Astrocyte of the spinal cord (primary cell): Measurements from ENCODE around the gene CHST14.

ENCODE experiments used
- DNase-seq: peaks from one replicate; pipeline ENCODE4 v3.0.0; 2011; ENCODE audit warnings: low read depth, low spot score
- H3K4me3 ChIP-seq: 2 replicates; pipeline ENCODE4 v1.5.1; 2011; ENCODE audit warnings: low read depth, mild to moderate bottlenecking, low read length, moderate library complexity
- in situ Hi-C: cut with HindIII; loops from 2 replicates; pipeline ENCODE4 v1.10.0; 2017; ENCODE audit warnings: low sequenced_read_pairs
- TF ChIP-seq, protein P1 (sequence below): IDR thresholded peaks from 2 replicates; pipeline ENCODE4 v1.5.1; 2012; ENCODE audit warnings: low read depth, mild to moderate bottlenecking, low read length, inconsistent platforms

Gene CHST14

DNA sequence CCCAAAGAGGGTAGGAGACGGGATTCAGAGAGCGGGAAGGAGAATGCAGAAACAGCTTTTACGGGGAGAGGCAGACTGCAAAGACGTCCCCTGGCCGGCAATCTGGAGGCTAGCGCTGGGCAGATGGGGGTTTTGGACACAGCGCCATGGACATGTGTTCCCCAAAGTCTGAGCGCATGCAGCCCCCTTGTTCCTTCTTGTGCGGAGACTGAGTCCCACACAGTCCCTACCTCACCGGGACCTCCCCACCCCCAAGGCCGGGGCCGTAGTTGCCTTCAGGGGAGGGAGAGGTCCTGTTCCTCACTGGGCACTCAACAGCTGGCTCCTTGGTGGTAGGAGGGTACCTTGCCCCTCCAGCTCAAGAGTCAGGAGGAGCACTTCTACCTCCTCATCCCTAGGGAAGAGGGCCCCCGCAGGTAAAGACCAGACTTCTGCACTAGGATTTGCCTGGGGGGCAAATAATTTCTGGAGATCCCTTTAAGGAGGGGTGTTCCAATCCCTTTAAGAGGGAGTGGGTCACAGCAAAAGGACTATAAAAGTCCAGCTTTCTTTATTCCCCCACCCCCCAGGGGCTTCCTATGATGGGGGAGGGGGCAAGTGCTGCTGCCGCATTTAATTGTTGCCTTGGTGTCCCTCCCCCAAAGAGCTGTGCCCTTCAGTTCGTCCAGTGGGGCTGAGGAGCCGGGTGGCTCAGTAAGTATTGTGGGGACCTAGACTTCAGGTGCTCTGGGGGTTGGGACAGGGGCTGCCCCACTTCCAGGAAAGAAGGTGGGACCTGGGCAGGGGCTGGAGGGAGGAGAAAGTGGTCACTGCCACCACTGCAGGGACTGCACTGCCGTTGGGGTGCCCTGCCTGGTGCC lies 33.7 kb upstream of the CHST14 start:
- in situ Hi-C loops = no loop called here
- DNase-seq = no peak
- no peak overlapping the region for H3K4me3 ChIP-seq
- TF ChIP-seq, protein P1, sequence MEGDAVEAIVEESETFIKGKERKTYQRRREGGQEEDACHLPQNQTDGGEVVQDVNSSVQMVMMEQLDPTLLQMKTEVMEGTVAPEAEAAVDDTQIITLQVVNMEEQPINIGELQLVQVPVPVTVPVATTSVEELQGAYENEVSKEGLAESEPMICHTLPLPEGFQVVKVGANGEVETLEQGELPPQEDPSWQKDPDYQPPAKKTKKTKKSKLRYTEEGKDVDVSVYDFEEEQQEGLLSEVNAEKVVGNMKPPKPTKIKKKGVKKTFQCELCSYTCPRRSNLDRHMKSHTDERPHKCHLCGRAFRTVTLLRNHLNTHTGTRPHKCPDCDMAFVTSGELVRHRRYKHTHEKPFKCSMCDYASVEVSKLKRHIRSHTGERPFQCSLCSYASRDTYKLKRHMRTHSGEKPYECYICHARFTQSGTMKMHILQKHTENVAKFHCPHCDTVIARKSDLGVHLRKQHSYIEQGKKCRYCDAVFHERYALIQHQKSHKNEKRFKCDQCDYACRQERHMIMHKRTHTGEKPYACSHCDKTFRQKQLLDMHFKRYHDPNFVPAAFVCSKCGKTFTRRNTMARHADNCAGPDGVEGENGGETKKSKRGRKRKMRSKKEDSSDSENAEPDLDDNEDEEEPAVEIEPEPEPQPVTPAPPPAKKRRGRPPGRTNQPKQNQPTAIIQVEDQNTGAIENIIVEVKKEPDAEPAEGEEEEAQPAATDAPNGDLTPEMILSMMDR = no peak

DNA sequence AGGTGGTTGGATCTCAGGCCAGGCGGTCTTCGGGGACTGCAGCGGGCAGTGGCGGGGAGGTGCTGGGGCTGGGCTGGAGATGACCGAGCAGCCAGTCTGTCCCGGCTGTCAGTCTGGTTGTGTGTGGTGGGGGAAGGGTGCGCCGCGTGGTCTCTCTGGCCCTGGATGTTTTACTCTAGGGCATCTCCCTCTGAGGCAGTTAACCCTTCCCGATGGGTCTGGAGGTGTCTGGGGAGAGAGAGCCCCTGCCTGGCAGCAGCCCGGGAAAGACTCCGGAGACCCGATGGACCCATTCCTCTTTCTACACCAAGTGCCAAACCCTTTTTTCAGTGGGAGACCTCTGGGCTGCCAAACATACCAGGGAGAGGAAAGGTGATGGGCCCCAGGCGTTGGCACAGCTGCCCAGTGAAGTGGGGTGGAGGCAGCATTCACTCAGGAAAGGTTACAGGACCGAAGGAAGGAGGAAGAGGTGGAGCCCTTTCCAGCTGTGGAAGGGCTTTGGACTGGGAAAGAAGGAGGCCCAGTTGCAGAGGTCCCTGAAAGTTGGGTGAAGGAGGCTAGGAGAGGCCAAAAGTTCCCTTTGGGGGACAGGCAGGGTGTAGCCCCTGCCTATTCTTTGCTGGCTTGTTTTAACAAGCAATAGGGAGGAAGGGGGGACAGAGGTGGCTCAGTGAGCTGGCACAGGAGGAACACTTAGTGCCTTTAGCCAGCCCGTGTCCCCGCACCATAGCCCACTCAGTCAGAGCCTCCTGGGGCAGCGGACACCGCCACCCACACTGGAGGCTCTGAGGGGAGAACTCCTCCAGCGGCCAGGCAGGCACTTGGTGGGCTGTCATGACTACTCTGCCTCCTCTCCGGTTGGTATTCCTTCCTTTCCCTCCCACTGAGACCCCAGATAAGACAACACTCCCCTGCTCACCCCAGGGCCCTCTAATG lies 32.8 kb upstream of the CHST14 start:
- no peak for DNase-seq
- TF ChIP-seq, protein P1 = no peak
- in situ Hi-C loops = no loop called here
- H3K4me3 ChIP-seq = no peak overlapping the region

DNA sequence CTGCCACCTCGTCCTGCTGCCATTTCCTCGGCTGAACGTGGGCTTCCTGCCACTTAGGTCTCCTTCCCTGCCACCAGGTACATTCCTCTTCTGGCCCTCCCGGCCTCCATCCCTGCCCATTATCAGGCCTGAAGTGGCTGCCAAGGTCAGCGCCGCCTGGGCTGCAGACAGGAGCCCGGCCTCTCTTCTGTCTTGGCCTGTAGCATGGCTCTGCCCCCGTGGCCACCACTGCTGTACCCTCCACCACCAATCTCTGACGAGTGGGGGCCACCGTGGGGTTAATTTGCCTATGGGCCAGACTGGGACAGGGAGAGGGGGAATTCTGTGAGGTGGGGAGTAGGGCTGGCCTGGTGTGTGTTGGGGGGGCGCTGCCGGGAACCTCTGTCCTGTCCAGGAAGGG lies 32.1 kb upstream of the CHST14 start:
- TF ChIP-seq, protein P1 = no peak
- DNase-seq = no peak
- in situ Hi-C loops = no loop called here
- no peak overlapping the region for H3K4me3 ChIP-seq

DNA sequence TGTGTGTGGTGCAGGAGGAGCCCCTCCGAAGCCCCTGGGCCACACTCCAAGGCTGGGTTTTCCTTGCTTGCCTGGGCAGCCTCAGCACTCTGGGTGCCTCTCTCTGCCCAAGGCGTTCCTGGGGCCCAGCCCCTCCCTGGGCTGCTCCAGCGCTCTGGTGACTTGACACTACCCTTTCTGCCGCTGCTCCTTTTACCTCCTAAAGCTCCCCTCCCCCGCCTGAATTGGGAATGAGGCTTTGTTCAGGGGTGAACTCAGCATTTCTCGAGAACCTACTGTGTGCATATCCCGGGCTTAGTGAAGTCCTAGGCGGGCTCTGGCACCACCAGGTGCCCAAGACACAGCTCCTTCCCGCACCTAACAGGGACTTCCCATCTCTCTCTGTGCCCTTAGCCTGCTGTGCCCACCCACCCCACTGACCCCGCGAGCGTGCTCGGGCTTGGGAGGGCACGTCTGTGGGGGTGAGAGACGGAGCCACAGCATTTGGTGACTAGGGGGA lies 31.3 kb upstream of the CHST14 start:
- in situ Hi-C loops = no loop called here

DNA sequence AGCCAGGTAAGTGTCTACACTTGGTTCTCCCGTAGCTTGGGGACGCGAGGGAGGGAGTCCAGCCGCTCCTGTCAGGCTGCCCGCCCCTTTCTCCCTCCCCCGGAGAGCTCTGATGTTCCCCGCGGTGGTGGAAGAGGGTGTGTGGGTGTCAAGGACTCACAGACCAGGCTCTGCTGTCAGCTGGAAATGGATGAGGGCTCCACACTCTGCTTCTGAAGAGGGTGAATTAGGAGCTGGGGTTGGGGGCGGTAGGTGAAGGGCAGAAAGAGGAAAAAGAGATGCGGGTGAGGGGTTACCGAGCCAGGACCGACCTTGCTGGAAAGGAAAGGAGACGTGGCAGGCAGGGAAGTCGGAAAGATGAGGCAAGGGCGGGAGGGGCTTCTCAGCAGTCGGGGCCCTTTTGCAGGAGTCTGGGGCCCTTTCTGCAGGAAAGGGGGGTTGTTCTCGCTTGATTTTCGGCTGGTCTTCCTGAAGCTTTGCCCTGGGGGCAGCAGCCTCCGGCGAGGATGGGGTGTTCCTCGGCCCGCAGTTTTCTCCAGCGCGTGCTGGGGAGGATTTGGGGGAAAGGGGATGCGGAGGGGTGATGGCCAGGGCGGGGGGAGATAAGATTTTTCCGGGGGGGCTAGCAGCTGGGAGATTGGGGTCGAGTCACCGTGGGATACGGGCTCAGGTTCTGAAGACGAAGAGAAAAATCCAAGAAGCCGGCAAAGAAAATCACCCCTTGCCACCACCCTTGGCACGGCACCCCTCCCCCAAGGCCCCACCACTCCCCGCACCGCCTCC lies 30.6 kb upstream of the CHST14 start:
- DNase-seq = no peak
- TF ChIP-seq, protein P1 = no peak
- in situ Hi-C loops = no loop called here
- peak overlapping the region; percentile 67 for H3K4me3 ChIP-seq

More for the DNA sequence above, 31.3 kb upstream of the CHST14 start:
- DNase-seq = no peak
- peak overlapping the region; percentile 67 for H3K4me3 ChIP-seq
- TF ChIP-seq, protein P1 = no peak
